NB4 (cell line): ENCODE data around the gene ENAH.

Experiments
- MAX ChIP-seq: IDR thresholded peaks from 2 replicates; pipeline ENCODE4 v1.6.1; 2011; ENCODE audit warnings: low read depth, low read length
- POLR2A ChIP-seq: IDR thresholded peaks from 2 replicates; pipeline ENCODE4 v1.6.1; 2011; ENCODE audit warnings: mild to moderate bottlenecking; ENCODE audit not compliant: insufficient read length; ENCODE audit errors: extremely low read depth
- TF ChIP-seq, protein P1 (sequence below): IDR thresholded peaks from one replicate; pipeline ENCODE4 v1.5.1; 2012; ENCODE audit warnings: low read depth, low read length

- TF ChIP-seq MAX (no peak), POLR2A (no peak)
- TF ChIP-seq, protein P1, sequence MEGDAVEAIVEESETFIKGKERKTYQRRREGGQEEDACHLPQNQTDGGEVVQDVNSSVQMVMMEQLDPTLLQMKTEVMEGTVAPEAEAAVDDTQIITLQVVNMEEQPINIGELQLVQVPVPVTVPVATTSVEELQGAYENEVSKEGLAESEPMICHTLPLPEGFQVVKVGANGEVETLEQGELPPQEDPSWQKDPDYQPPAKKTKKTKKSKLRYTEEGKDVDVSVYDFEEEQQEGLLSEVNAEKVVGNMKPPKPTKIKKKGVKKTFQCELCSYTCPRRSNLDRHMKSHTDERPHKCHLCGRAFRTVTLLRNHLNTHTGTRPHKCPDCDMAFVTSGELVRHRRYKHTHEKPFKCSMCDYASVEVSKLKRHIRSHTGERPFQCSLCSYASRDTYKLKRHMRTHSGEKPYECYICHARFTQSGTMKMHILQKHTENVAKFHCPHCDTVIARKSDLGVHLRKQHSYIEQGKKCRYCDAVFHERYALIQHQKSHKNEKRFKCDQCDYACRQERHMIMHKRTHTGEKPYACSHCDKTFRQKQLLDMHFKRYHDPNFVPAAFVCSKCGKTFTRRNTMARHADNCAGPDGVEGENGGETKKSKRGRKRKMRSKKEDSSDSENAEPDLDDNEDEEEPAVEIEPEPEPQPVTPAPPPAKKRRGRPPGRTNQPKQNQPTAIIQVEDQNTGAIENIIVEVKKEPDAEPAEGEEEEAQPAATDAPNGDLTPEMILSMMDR: no peak
Observed at GRCh38 chr1:225670356-225670755, 17.4 kb upstream of the ENAH start.
